NCI-H1105 (cell line): Measurements from ENCODE around the gene ZFP36L1.
"Not testable (repeated sequence)": the region's sequence is repeated elsewhere in the genome, so short reads cannot be mapped to it uniquely, and the experiment has no call there.

Source experiments
- DNase-seq: peaks from one replicate; lab custom pipeline; 2025; lab: John Stamatoyannopoulos, UW

Gene ZFP36L1

DNA sequence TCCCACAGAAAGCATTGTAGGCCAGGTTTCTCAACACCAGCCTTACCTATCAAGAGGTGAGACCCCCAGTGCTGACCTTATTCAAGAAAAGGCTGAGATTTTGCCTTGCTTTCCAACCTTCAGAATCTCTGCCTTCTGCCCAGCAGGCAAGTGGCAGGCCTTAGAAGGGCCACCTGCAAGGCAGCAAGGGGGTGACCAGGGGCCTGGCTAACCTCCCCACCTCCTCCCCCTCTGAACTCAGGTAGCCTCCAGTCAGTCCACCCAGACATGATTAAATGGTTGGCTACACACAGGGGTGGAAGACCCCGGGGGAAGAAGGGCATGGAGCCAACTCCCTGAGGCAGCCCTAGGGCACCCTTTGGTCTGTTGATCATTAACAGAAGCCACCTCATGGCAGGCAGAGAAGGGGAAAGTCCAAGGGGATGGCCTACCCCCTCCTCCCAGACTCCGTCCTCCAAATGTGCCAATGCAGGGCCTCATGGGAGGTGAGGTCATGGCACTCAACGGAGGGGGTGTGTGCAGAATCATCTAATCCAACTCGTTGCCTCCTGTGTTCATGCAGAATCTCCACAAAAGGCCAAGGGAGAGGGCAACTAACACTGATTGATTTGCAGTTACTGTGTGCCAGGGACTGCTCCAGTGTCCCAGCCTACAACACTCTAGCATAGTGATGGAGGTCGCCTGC, 8.5 kb downstream of the ZFP36L1 start:
- DNase-seq: no peak

DNA sequence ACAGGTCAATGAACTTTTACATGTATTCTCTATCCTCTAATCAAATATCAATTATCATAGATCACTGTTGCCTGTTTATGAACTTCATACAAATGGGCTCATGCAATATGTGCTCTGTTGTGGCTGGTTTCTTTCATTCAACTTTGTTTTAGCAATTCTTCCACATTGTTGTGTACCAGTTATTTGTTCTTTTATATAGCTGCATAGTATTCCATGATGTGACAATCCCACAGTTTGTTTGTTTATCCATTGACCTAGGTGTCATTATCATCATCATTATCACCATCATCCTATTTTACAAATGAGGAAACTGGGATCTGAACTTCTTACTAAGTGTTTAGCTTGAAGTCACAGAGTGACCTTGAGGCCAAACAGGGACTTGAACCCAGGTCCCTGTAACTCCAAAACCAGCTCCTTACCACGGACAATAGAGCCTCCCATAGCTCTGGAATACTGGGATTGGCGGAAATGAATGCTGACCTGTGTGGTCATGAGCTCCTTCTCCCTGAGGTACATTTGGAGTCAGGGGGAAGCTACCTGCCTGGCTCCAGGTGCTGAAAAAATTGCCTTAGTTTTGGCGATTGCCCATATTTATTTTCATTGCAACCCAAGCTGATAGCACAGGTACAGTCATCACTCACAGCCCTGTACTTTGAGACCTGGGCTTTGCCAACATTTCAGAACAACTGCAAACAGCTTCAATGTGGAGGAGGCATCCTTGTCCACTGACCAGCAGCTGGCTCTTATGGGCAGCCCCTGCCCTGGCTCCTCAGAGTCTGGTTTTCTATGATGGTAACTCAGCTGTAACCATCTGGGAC, 9.2 kb downstream of the ZFP36L1 start:
- no peak for DNase-seq

DNA sequence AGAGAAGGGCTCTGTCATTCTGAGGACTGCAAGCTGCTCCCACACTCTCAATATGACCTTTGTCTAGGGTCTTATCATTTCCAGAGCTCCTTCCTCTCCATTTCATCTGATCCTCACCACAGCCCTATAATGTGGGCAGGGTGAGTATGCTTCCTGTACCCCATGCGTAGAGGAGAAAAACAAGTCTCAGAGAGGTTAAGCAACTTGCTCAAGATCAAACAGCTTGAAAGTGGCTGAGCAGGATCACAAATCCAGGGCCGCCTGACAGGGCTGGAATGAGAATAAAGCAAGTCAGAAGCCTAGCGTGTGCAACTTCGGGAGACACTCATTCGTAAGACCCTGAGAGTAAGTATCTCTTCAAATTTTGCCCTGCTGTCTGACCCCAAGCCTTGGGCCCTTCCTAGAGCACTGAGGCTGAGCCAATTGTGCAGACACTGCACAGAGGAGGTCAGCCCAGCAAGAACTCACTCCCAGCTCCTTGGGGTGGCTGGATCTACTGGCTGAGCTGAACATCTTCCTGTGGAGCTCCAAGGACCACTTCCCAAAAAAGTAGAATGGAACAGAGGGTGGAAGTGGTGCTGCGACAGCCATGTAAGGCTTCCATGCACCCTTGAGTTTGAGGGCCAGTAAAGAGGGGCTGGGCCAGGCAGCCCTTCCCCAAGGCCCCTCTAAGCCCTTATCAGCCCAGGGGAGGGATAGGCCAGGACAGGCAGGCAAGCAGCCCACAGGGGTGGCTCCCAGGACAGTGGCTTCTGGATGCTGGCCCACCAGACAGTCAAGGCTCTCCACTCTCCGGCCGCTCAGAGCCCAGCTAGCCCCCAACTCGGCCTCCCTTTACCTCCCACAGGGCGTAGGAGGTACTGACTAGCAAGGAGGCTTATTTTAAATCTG, 10.5 kb downstream of the ZFP36L1 start:
- DNase-seq: no peak

DNA sequence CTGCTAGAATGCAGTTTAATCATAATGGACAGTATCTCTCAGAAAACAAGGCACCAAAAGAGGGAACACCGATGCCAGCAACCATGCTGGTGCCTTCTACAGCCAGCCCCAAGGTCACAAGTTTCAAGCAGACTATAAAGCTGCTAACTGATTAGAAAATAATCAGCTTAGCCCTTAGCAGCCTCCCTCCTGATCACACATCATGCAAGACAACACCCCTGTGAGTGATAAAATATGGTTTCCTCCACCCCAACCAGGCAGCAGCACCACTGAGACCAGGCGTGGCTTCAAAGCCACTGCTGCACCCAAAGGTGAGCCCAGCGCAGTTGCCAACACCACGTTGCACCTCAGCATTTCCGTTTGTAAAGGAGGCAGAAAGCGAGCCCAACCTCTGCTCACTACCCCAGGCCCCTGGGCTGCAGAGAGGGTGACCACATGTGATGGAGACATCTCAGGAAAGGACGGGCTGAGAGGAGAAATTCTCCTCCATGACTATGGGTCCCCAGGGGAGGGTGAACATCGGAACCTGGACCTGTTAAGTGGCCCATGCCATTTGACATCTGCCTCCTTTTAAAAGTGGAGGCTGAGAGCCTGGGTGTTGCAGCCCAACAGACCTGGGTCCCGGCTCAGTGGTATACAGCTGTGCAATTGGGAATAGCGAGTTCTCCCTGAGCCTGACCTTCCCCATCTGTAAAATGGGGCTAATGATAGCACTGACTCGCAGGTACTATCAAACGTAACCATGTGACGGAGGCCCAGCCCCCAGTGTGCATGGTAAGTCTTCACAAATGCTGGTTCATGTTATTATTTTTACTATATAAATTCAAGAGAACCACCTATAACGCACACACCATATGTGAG, 11.5 kb downstream of the ZFP36L1 start:
- DNase-seq: no peak

DNA sequence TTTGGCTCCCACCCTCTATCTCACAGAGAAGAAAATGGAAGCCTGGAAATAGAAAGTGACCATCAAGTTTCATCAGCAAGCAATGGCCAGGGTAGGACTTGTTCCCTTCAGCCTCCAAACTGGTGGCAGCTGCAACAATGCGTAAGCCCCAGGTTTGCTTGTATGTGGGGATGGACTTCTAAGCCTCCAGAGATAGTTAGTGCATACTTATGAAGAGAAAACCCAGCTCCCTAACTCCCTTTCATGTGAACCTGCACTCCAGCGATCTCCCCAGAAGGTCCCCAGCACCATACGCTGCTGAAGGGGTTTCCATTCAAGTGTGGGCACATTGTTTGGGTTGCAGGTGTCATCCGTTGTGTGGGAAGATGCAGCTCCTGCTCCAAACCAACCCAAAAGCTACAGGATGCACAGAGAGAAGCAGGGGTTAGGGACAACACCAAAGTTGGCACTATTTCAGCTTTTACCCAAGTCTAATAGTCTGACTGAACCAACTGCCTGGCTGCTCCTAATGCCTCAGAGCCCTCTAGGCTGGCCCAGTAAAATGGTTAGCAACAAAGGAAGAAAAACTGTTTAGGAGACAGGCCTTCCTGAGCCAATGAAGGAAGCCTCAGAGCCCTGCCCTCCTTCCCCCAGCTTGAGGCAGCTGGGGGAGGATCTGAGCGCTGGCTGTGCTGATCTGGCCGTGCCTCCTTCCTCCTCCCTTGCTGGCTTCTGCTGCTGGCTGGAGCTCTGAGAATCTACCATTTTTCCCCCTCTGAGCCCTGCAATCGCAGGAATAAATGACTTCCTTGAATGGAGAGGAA, 12.3 kb downstream of the ZFP36L1 start:
- no peak for DNase-seq

DNA sequence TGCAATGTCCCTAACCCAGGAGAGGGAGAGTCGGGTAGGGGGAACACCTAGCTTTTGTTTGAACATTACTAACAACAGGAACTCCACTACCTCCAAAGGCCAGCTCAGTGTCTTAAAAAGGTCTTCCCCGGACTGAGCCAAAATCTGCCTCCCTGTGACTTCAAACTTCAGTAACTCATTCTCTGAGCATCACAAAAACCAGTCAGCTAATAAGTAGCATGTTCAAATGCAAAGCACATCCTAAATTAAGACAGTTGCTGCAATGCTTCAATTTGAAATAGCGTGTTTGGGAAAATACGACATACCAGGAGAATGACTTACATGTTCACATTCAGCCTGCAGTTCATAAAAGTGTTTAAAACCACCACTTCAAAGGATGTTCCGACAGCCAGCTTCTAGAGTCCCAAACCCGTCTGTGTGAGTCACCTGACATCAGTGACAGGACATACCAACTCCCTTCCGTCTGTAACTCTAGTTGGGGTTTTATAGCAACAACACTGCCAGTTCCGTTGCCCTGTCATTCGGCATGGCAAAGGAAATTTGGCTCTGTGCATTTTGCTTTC, 13.0 kb downstream of the ZFP36L1 start:
- DNase-seq: no peak

DNA sequence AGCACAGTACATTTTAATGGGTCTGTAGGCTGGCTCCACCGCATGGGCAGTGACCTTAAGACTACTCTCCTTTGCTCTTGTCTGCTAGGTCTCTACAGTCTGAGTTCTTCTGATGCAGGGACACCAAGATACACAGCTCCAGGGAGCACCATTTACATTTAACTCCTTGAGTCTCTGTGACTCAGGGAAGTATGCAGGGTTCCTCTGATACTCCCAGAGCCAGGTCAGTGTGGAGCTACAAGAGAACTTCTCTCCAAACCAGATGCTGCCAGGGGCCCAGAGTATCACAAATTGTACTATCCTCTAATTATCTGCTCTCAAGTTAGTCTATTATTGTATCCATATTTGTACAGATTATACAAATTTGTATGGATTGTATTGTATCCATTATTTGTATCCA, 15.2 kb downstream of the ZFP36L1 start:
- no peak for DNase-seq

DNA sequence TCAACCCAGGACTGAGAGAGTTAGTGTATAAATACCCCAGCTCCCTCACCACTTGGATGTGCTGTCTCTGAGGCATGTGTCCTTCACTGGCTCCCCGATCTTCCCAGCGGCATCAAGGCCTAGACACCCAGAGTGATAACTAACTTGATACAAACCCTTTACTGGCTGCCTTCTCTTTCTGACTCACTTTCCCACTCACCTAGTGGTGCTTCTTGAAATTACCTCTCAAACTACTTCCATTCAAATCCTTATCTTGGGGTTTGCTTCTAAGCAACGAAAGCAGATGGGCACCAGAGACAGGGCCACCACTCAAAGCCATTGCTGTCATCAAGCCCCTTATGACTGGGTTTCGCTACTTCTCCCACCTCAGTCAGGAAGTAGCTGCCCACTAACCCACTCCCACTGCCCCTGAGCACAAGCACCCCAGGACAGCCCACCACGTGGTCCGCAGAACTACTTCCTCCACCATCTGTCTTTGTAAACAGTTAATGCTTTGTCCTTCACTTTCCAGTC, 17.2 kb downstream of the ZFP36L1 start:
- no peak for DNase-seq

DNA sequence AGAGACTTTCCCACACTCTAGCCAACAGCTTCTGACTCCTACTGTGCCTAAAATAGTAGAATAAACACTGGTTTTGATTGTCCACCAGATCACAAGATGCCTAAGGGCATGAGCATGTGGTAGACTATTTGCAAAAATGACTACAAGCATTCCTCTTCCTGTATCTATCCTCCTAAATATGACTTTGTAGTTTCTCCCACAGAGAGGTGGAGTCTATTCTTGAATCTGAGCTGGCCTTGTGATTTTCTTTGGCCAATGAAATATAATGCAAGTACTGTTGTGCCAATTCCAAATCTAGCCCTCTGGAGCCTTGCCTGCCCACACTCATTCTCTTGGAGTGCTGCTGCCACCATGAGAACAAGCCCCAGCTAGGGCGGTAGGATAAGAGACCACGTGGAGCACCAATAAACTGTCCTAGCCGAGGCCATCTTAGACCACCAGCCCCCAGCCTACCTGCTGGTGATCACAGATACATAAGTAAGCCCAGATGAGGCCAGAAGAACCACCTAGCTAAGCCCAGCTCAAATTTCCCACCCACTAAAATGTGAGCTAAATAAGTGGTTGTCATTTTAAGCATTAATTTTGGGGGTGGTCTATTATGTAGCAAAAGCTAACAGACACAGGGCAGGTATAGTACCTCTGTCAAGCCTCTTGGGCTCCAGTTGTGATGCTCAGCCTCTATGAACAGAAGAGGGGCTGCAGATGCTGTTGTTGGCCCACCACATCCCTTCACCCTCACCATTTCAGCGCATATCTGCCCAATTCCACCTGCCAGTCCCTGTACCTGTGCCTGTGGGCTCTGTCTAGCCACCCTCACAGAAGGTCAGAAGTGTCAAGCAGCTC, 17.9 kb downstream of the ZFP36L1 start:
- no peak for DNase-seq

DNA sequence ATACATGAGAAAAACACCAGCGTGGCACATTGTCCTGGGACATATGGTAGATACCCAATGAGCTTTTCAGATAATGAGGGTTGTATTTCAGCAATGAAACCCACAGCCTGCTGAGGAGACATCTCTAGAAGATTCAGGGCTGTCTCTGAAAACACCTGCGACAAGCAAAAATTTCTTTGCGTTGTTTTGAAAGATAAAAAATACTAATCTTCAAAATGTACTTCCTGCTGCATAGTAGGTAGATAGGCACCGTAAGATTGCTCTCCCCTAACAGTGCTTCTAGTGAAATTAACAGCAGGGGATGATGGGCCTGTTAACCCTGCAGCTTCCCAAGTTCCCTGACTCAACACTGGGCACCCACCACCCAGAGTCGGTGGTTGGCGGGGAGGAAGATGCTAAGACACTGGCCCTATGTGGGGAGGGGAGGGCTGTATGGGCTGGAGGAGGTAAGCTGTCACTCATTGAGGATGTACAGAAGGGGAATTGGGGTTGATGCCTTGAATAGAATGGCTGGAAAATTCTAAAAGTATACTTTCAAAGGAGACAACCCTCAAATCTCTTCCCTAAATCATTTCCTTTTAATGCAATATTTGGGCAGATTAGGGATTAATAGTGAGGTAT, 20.0 kb downstream of the ZFP36L1 start:
- DNase-seq: no peak

DNA sequence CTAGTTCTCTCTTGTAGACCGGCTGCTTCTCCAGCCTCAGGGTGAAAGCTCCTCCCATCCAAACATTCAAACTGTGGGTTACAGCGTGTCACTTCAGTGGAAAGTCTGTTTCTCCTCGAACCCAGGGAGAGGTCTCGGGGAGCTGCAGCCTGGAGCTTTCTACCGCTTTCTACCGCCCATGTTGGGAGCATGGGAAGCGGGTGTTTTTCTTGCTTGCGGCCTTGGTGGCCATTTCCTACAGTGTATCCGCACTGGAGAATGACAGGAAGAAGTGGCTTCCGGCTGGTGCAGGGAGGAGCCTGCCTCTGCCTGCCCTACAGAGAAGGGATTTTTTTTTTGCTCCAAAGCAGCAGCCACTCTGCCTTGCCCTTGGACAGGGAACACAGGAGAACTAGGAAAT, 21.2 kb downstream of the ZFP36L1 start:
- no peak for DNase-seq

DNA sequence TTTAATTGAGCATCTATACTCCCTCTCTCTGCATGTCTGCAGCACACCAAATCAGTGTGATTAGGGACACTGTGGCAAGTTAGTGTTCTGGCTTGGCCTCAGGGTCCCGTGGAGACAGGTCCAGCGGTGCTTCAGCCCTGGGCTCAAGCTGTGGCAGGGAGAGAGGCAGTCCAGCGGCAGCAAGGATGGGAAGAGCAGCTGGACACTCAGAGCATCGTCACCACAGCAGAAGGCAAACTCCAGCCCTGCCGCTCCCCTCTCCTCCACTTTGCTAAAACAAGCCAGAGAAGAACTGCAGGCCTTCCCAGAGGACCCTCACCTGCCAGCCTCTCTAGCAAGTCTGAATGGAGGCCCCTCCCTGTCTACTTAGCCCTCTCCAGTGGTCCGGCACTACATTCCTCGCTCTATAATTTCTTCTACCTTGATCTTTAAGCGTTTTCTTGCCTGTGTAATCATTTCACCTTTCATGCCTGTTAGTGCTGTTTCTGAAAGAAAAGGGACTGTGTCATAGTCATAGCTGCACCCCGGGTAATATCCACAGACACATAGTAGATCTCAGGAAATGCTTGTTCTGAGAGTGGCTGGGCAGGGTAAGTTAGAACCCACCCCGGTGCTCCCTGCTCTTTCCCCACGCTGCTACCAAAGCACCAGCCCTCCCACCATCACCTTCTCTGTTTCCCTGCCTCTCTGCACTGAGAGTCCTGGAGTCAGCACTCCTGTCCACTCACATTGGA, 22.1 kb downstream of the ZFP36L1 start:
- no peak for DNase-seq

DNA sequence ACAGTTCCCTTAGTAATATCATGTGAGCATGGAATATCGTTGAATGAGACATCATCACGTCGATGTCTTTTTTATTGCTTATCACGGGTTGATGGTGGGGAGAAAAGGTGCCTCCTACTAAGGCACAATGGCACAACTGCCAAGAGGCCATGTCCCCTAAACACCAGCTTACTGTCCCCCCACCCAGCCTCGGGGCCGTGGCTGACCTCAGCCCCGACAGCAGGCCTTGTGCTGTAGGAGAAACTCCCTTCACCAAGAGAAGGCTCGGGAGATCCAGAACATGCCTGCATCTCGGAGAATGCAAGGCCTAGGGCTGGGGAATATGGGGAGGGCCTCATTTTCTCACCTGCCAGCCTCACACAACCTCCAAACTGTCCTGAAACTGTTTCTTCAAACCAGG, 22.8 kb downstream of the ZFP36L1 start:
- DNase-seq: no peak

DNA sequence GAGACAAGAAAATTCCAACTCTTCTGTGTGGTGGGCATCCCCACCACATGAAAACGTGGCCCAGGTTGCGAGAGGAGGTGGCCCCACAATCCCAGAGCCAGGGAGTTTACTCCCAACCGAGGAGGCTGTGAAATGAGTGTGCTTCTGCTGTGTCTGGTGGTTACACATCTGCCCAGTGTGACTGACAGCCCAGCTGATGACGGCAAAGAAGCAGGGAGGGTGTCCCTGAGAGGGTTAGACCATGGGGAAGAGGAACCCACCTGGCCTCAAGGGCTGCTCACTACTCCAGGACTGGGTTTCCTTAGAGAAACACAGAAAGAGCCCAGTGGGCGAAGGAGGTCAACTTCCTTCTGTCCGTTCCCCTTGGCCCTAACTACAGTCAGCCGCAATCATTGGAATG, 24.6 kb downstream of the ZFP36L1 start:
- no peak for DNase-seq

DNA sequence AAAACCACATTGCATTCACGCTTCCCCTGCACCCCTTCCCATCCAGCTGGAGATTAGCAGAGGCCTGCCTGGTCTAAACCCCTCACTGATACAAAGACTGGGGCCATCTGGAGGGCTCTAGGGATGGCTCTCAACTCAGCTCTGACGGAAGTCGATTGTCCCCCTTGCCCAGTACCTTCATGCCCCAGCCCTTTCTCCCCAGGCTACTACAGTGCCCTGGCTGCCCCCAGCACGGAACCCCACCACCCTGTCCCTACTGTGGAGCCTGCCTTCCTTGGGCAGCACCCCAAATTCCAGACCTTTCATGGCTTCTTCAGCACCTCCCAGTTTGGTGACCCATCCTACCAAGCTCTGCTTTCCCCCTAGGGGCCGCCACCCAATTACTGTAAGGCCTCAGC, 25.6 kb downstream of the ZFP36L1 start:
- DNase-seq: no peak

DNA sequence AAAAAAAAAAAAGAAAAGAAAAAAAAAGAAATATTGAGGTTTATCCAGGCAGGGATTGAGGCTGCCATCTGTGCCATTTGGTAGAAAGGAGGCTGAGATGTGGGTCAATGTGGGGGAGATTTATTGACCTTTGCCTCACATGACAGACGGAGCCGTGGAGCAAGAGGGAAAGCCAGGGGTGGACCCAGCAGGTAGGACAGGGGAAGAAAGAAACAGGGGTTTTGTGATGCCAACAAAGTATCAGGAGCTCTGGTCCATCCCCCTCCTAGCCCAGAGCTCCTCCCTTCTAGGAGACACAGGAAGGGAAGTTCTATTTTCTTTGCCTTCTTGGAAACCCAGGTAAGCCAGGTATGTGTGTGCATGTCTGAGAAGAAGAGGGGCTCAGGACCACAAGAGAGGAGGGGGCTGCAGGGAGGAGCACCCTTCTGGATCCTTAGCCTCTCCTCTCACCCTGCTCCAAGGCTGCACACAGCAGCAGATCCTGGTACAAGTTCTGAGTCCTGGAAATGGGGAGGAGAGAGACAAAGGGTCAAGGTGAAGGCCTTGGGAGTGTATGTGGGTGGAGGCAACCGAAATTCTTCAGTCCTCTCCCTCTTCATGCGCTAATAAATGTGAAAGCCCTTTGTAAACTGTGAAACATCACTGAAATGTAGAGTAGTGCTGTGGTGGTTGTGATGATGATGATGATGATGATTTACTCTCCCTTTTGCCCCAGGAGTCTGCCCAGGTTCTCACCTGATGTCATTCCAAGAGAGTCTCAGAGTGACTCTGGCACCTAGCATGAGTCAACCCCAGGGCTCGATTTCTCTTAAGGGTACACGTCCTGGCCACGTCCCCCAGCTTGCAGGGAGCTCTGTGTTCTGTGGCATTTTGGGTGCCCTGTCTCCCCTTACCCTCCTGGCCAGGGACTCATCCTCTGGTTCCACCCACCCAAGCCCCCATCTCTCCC, 26.3 kb downstream of the ZFP36L1 start:
- no peak for DNase-seq

DNA sequence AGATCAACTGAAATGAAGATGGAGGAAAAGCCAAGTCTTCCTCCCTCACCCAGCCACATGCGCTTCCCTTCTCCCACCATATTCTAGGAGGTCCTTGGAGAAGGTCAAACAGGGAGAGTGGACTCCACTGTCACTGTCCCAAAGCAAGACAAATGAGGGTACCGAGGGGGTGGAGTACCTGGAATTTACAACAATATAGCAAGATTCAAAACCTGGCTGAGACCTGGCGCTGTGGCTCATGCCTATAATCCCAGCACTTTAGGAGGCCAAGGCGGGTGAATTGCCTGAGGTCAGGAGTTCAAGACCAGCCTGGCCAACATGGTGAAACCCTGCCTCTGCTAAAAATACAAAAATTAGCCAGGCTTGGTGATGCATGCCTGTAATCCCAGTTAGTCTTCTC, 29.0 kb downstream of the ZFP36L1 start:
- not testable (repeated sequence) for DNase-seq
